ENCODE results near the gene STAT3.

Gene STAT3

GRCh38 chr17:42312035-42312284 lies 76.3 kb downstream of the STAT3 start:
- DNase-seq, result no peak
- ATAC-seq (ENCODE audit: insufficient read depth, low read depth), result no peak
- TF ChIP-seq CTCF (IDR thresholded peaks at IDR 0.05; ENCODE audit: borderline replicate concordance, extremely low read depth, low read length, poor library complexity, severe bottlenecking) (no peak), EZH2 (IDR thresholded peaks at IDR 0.05; ENCODE audit: borderline replicate concordance, low read depth, low read length, severe bottlenecking) (no peak)
- H3K9ac ChIP-seq (ENCODE audit: low read depth, low read length), result peak overlapping the region; percentile 36; the same call in 1 of the 2 replicates
- H4K20me1 ChIP-seq (ENCODE audit: insufficient read depth, low read length), result peaks cover 8% of the 10 kb centered on the region; the same call in 1 of the 2 replicates
- no peaks in the 10 kb centered on the region for H3K9me3 ChIP-seq (ENCODE audit: insufficient read depth, low read length, severe bottlenecking)
- H3K4me1 ChIP-seq (ENCODE audit: insufficient read depth, low read length), result peaks cover 17% of the 10 kb centered on the region
- H2AFZ ChIP-seq (ENCODE audit: low read depth, low read length), result 0 out of 2 replicates have a peak overlapping the region, but pooled peaks have one; percentile 78
- H3K36me3 ChIP-seq (ENCODE audit: insufficient read depth, low read length), result peaks cover 17% of the 10 kb centered on the region; the same call in 1 of the 2 replicates
- no peak overlapping the region for H3K27ac ChIP-seq (ENCODE audit: low read length)
- H3K27me3 ChIP-seq (ENCODE audit: insufficient read depth, low read length, poor library complexity), result no peaks in the 10 kb centered on the region
- H3K79me2 ChIP-seq (ENCODE audit: insufficient read depth, low read length), result no peaks in the 10 kb centered on the region
- H3K4me3 ChIP-seq (ENCODE audit: low read depth in 1 of 2, low read length in 2 of 2), result peak overlapping the region in 1 of 2 experiments; percentile 56; a peak in 2 of 4 replicates
- H3K4me2 ChIP-seq (ENCODE audit: insufficient read depth, low read length), result peak overlapping the region; percentile 91

GRCh38 chr17:42311240-42312034 lies 76.8 kb downstream of the STAT3 start:
- TF ChIP-seq CTCF (IDR thresholded peaks at IDR 0.05; ENCODE audit: borderline replicate concordance, extremely low read depth, low read length, poor library complexity, severe bottlenecking), result no peak
- TF ChIP-seq EZH2 (IDR thresholded peaks at IDR 0.05; ENCODE audit: borderline replicate concordance, low read depth, low read length, severe bottlenecking), result no peak
- DNase-seq (no peak), ATAC-seq (ENCODE audit: insufficient read depth, low read depth) (no peak)
- Histone ChIP-seq H3K4me2 (ENCODE audit: insufficient read depth, low read length) (peak overlapping the region; percentile 91), H3K9ac (ENCODE audit: low read depth, low read length) (no peak overlapping the region; the same call in 1 of the 2 replicates), H3K36me3 (ENCODE audit: insufficient read depth, low read length) (peaks cover 14% of the 10 kb centered on the region; the same call in 1 of the 2 replicates), H3K79me2 (ENCODE audit: insufficient read depth, low read length) (no peaks in the 10 kb centered on the region), H2AFZ (ENCODE audit: low read depth, low read length) (no peak overlapping the region), H4K20me1 (ENCODE audit: insufficient read depth, low read length) (peaks cover 8% of the 10 kb centered on the region; the same call in 1 of the 2 replicates), H3K4me1 (ENCODE audit: insufficient read depth, low read length) (peaks cover 17% of the 10 kb centered on the region), H3K27me3 (ENCODE audit: insufficient read depth, low read length, poor library complexity) (no peaks in the 10 kb centered on the region), H3K27ac (ENCODE audit: low read length) (no peak overlapping the region), H3K9me3 (ENCODE audit: insufficient read depth, low read length, severe bottlenecking) (no peaks in the 10 kb centered on the region), H3K4me3 (ENCODE audit: low read depth in 1 of 2, low read length in 2 of 2) (no peak overlapping the region)

GRCh38 chr17:42310787-42311215 lies 77.4 kb downstream of the STAT3 start:
- Histone ChIP-seq H3K9ac (ENCODE audit: low read depth, low read length) (no peak overlapping the region), H3K9me3 (ENCODE audit: insufficient read depth, low read length, severe bottlenecking) (no peaks in the 10 kb centered on the region), H3K4me3 (ENCODE audit: low read depth in 1 of 2, low read length in 2 of 2) (no peak overlapping the region), H3K4me1 (ENCODE audit: insufficient read depth, low read length) (peaks cover 17% of the 10 kb centered on the region), H3K36me3 (ENCODE audit: insufficient read depth, low read length) (peaks cover 13% of the 10 kb centered on the region; the same call in 1 of the 2 replicates), H2AFZ (ENCODE audit: low read depth, low read length) (no peak overlapping the region), H3K79me2 (ENCODE audit: insufficient read depth, low read length) (no peaks in the 10 kb centered on the region), H4K20me1 (ENCODE audit: insufficient read depth, low read length) (peaks cover 8% of the 10 kb centered on the region; the same call in 1 of the 2 replicates), H3K4me2 (ENCODE audit: insufficient read depth, low read length) (no peak overlapping the region), H3K27ac (ENCODE audit: low read length) (no peak overlapping the region), H3K27me3 (ENCODE audit: insufficient read depth, low read length, poor library complexity) (no peaks in the 10 kb centered on the region)
- DNase-seq (no peak), ATAC-seq (ENCODE audit: insufficient read depth, low read depth) (no peak)
- TF ChIP-seq CTCF (IDR thresholded peaks at IDR 0.05; ENCODE audit: borderline replicate concordance, extremely low read depth, low read length, poor library complexity, severe bottlenecking), result no peak
- TF ChIP-seq EZH2 (IDR thresholded peaks at IDR 0.05; ENCODE audit: borderline replicate concordance, low read depth, low read length, severe bottlenecking), result no peak
